Measurements from ENCODE around the gene BANF2.

GRCh38 chr20:17678886-17679285, 20.9 kb upstream of the BANF2 start:
- TF ChIP-seq, protein P1, sequence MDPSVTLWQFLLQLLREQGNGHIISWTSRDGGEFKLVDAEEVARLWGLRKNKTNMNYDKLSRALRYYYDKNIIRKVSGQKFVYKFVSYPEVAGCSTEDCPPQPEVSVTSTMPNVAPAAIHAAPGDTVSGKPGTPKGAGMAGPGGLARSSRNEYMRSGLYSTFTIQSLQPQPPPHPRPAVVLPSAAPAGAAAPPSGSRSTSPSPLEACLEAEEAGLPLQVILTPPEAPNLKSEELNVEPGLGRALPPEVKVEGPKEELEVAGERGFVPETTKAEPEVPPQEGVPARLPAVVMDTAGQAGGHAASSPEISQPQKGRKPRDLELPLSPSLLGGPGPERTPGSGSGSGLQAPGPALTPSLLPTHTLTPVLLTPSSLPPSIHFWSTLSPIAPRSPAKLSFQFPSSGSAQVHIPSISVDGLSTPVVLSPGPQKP (IDR thresholded peaks at IDR 0.05; ENCODE audit: borderline replicate concordance, low read depth, low read length): no peak
- TF ChIP-seq, protein P2, sequence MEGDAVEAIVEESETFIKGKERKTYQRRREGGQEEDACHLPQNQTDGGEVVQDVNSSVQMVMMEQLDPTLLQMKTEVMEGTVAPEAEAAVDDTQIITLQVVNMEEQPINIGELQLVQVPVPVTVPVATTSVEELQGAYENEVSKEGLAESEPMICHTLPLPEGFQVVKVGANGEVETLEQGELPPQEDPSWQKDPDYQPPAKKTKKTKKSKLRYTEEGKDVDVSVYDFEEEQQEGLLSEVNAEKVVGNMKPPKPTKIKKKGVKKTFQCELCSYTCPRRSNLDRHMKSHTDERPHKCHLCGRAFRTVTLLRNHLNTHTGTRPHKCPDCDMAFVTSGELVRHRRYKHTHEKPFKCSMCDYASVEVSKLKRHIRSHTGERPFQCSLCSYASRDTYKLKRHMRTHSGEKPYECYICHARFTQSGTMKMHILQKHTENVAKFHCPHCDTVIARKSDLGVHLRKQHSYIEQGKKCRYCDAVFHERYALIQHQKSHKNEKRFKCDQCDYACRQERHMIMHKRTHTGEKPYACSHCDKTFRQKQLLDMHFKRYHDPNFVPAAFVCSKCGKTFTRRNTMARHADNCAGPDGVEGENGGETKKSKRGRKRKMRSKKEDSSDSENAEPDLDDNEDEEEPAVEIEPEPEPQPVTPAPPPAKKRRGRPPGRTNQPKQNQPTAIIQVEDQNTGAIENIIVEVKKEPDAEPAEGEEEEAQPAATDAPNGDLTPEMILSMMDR (conservative IDR thresholded peaks at IDR 0.05; ENCODE audit: low read depth, low read length): no peak
- TF ChIP-seq MAFK (IDR thresholded peaks at IDR 0.05; ENCODE audit: low read depth, low read length) (no peak), POLR2A (IDR thresholded peaks at IDR 0.05; ENCODE audit: low read depth, low read length) (no peak), USF2 (IDR thresholded peaks at IDR 0.05; ENCODE audit: low read depth, low read length) (no peak), MXI1 (IDR thresholded peaks at IDR 0.05; ENCODE audit: borderline replicate concordance, low read depth, low read length) (no peak)

Measured in IMR-90 (cell line).